Measurements from ENCODE around the gene AGMAT. TPM values are rescaled to one million over a fixed set of nuclear protein-coding genes. Genes with fewer than 3 reads are reported as not detected.
A peak's percentile ranks its signal among the peaks of the same experiment; 100 is the strongest.

The AGMAT gene
- total RNA-seq, 1 donor: 2.2 TPM

DNA sequence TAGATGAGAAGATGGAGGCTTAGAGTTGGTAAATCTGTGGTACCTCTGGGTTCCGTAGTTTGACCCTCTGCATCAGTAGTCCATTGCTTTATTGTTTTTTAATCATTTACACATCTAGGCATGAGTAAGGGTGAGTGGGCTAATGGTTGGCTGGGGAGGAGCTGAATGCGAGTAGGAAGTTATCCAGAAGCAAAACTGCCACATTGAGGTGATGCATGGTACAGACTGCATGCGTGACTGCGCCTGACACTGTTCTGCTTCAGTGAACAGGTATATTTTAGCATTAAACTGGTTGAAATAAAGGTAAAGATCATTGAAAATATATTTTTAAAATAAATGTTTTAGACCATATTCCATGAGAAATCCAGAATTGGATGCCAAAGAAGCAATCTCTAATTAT, 53.8 kb downstream of the AGMAT start:
- H3K27ac ChIP-seq (ENCODE audit: low read depth, low read length): no peak overlapping the region
- H3K4me3 ChIP-seq (ENCODE audit: insufficient read depth, low read length): no peak overlapping the region
- no peak overlapping the region for H2AFZ ChIP-seq (ENCODE audit: low read length)
- H4K20me1 ChIP-seq (ENCODE audit: insufficient read depth, low read length): peaks cover 2% of the 10 kb centered on the region
- H3K4me1 ChIP-seq (ENCODE audit: insufficient read depth, low read length): peaks cover 21% of the 10 kb centered on the region
- no peaks in the 10 kb centered on the region for H3K27me3 ChIP-seq (ENCODE audit: insufficient read depth, low read length)
- TF ChIP-seq, protein P1, sequence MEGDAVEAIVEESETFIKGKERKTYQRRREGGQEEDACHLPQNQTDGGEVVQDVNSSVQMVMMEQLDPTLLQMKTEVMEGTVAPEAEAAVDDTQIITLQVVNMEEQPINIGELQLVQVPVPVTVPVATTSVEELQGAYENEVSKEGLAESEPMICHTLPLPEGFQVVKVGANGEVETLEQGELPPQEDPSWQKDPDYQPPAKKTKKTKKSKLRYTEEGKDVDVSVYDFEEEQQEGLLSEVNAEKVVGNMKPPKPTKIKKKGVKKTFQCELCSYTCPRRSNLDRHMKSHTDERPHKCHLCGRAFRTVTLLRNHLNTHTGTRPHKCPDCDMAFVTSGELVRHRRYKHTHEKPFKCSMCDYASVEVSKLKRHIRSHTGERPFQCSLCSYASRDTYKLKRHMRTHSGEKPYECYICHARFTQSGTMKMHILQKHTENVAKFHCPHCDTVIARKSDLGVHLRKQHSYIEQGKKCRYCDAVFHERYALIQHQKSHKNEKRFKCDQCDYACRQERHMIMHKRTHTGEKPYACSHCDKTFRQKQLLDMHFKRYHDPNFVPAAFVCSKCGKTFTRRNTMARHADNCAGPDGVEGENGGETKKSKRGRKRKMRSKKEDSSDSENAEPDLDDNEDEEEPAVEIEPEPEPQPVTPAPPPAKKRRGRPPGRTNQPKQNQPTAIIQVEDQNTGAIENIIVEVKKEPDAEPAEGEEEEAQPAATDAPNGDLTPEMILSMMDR (IDR thresholded peaks at IDR 0.05; ENCODE audit: extremely low read depth, low read depth, low read length): no peak
- H3K4me2 ChIP-seq (ENCODE audit: insufficient read depth, low read length): no peak overlapping the region
- no peak for DNase-seq (ENCODE audit: insufficient read length, low spot score, missing footprints)
- H3K79me2 ChIP-seq (ENCODE audit: insufficient read depth, low read length): peaks cover 45% of the 10 kb centered on the region
- peaks cover 31% of the 10 kb centered on the region for H3K36me3 ChIP-seq (ENCODE audit: insufficient read depth, low read length)
- H3K9me3 ChIP-seq (ENCODE audit: low read depth, low read length): no peaks in the 10 kb centered on the region

DNA sequence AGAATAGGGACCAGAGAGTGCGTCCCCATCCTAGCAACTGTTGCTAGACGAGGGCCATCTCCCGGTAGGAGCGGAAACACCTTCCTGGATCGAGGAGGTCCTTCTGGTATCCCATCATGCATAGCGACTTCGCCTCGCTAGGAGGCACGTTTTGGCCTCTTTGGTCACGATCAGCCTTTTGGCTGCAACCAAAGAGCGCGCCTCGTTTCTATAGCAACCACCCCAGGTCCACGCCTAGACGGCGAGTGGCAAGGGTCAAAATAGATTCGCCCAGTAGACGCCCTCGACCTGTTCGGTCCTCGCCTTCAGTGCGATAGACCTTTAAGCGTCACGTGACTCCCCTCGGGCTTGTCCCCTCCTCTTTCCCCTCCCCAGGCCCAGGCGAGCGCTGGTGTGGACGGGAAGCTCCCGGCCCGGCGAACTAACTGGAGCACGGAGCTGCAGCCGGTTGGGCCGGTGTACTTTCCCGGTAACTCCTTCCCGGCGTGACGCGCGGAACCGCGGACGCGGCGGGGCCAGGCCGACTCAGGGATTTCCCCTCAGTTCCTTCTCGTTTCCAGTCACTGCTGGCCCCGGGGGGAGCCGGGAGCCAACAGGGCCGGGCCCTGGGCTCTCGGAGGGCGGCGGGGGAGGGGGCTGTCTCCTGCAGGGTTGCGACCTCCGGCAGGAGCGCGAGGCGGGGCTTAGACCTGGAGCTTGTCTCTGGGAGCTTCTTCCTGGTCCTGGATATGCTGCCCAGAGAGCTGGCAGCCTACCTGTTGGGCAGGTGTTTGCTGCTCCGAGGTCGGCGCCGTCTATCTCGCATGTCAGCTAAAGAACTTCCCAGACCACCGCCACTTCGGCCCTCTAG, 58.1 kb downstream of the AGMAT start, which contains the start of gene DNAJC16:
TSS of gene DNAJC16 (plus strand) at position 359 of the 850 bp plus-strand sequence. CDS start 2,258 bp downstream, outside the sequence.
- Histone ChIP-seq H3K79me2 (ENCODE audit: insufficient read depth, low read length) (peaks cover 40% of the 10 kb centered on the region), H2AFZ (ENCODE audit: low read length) (peak within 1 kb of the TSS; percentile 90), H3K27ac (ENCODE audit: low read depth, low read length) (peak within 1 kb of the TSS; percentile 78), H3K27me3 (ENCODE audit: insufficient read depth, low read length) (no peaks in the 10 kb centered on the region), H3K36me3 (ENCODE audit: insufficient read depth, low read length) (peaks cover 10% of the 10 kb centered on the region), H3K4me3 (ENCODE audit: insufficient read depth, low read length) (peak within 1 kb of the TSS; percentile 93), H3K4me1 (ENCODE audit: insufficient read depth, low read length) (peaks cover 28% of the 10 kb centered on the region), H4K20me1 (ENCODE audit: insufficient read depth, low read length) (no peaks in the 10 kb centered on the region), H3K4me2 (ENCODE audit: insufficient read depth, low read length) (peak within 1 kb of the TSS; percentile 94), H3K9me3 (ENCODE audit: low read depth, low read length) (no peaks in the 10 kb centered on the region)
- peak; percentile 98 for DNase-seq (ENCODE audit: insufficient read length, low spot score, missing footprints)
- TF ChIP-seq, protein P1 (IDR thresholded peaks at IDR 0.05; ENCODE audit: extremely low read depth, low read depth, low read length): no peak

DNA sequence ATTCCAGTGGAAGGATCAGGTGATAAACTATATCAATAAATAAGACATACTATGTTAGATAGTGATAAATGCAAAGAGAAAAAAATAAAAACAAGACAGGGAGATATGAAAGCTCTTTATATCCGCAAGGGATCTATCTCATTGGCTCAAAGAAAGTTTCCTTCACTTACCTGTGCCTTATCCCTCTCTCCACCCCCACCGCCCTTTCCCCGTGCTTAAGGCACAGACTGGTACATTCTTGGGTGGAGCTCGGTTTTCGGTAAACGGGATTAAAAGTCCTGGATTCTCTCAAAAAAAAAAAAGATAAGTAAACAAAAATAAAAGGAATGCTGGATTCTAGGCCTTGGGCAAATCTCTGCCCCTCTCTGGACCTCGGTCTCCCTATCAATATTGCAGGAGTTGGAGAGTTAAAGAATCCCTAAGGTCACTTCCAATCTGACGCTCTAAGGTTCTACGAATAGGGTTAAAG, 58.8 kb downstream of the AGMAT start:
- H3K27me3 ChIP-seq (ENCODE audit: insufficient read depth, low read length): no peaks in the 10 kb centered on the region

More for the DNA sequence above, 58.8 kb downstream of the AGMAT start:
- peak overlapping the region; percentile 93 for H3K4me3 ChIP-seq (ENCODE audit: insufficient read depth, low read length)
- H3K79me2 ChIP-seq (ENCODE audit: insufficient read depth, low read length): peaks cover 38% of the 10 kb centered on the region
- peak overlapping the region; percentile 92 for H3K4me2 ChIP-seq (ENCODE audit: insufficient read depth, low read length)
- H2AFZ ChIP-seq (ENCODE audit: low read length): peak overlapping the region; percentile 90
- TF ChIP-seq, protein P1 (IDR thresholded peaks at IDR 0.05; ENCODE audit: extremely low read depth, low read depth, low read length): no peak
- H4K20me1 ChIP-seq (ENCODE audit: insufficient read depth, low read length): no peaks in the 10 kb centered on the region
- peaks cover 8% of the 10 kb centered on the region for H3K36me3 ChIP-seq (ENCODE audit: insufficient read depth, low read length)
- peak overlapping the region; percentile 78 for H3K27ac ChIP-seq (ENCODE audit: low read depth, low read length)
- no peaks in the 10 kb centered on the region for H3K9me3 ChIP-seq (ENCODE audit: low read depth, low read length)
- peaks cover 28% of the 10 kb centered on the region for H3K4me1 ChIP-seq (ENCODE audit: insufficient read depth, low read length)
- DNase-seq (ENCODE audit: insufficient read length, low spot score, missing footprints): no peak

Data from osteoblast (primary cell).